Endothelial cell of umbilical vein (primary cell): ENCODE data around the gene PRKAB1.

Source experiments
- EZH2 ChIP-seq: IDR thresholded peaks from 2 replicates; pipeline ENCODE4 v1.6.1; 2012; ENCODE audit warnings: borderline replicate concordance, low read depth, mild to moderate bottlenecking, moderate library complexity, low read length, inconsistent platforms; ENCODE audit not compliant: severe bottlenecking
- POLR2A ChIP-seq: IDR thresholded peaks from 2 replicates; pipeline ENCODE4 v1.6.1; 2012; ENCODE audit warnings: low read depth, mild to moderate bottlenecking, control low read depth, low read length
- POLR2AphosphoS5 ChIP-seq: IDR thresholded peaks from 2 replicates; pipeline ENCODE4 v1.6.1; 2012; ENCODE audit warnings: low read depth, mild to moderate bottlenecking, control low read depth, low read length, moderate library complexity; ENCODE audit not compliant: insufficient read depth
- TF ChIP-seq, protein P1 (sequence below), 2 donors: IDR thresholded peaks; 1 replicate in 1 of 2; 2 replicates in 1 of 2; pipeline ENCODE4 v1.5.1; 2011; ENCODE audit warnings: low read length in 2 of 2, mild to moderate bottlenecking in 2 of 2, moderate library complexity in 2 of 2, control low read depth in 1 of 2, inconsistent platforms in 1 of 2, low read depth in 1 of 2; ENCODE audit not compliant: insufficient read depth in 1 of 2; ENCODE audit errors: extremely low read depth in 1 of 2

DNA sequence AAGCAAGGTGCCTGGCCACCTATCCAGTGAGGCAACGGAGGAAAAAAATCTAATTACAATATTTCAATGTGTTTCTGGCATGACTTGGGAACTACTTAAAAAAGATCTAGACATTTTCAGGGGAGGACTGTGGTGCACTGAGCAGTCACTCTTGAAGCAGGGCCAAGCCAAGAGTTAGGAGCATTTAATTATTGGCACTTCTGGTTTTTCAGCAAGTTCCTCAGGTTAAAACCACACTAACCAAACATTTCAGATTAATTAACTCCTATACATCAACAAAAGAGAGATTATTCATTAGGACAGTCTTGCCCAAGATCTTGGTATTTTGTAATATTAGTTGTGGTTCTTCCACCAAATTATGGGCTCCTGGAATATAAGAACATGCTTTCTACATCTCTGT, 25.6 kb downstream of the PRKAB1 start:
- TF ChIP-seq, protein P1, sequence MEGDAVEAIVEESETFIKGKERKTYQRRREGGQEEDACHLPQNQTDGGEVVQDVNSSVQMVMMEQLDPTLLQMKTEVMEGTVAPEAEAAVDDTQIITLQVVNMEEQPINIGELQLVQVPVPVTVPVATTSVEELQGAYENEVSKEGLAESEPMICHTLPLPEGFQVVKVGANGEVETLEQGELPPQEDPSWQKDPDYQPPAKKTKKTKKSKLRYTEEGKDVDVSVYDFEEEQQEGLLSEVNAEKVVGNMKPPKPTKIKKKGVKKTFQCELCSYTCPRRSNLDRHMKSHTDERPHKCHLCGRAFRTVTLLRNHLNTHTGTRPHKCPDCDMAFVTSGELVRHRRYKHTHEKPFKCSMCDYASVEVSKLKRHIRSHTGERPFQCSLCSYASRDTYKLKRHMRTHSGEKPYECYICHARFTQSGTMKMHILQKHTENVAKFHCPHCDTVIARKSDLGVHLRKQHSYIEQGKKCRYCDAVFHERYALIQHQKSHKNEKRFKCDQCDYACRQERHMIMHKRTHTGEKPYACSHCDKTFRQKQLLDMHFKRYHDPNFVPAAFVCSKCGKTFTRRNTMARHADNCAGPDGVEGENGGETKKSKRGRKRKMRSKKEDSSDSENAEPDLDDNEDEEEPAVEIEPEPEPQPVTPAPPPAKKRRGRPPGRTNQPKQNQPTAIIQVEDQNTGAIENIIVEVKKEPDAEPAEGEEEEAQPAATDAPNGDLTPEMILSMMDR (IDR thresholded peaks at IDR 0.05; ENCODE audit: extremely low read depth in 1 of 2, insufficient read depth in 1 of 2, low read depth in 1 of 2, low read length in 2 of 2) = no peak
- TF ChIP-seq POLR2A (no peak), POLR2AphosphoS5 (no peak), EZH2 (no peak)
